NCI-H146 (cell line): ENCODE measurements around the gene GATAD2B.
"Not testable (repeated sequence)": the region's sequence is repeated elsewhere in the genome, so short reads cannot be mapped to it uniquely, and the experiment has no call there.

Source experiments
- DNase-seq: peaks from one replicate; lab custom pipeline; 2025; lab: John Stamatoyannopoulos, UW

GATAD2B gene

GRCh38 chr1:153778051-153778823 is 144.5 kb downstream of the GATAD2B start:
- DNase-seq = no peak

- no peak for DNase-seq
Observed at GRCh38 chr1:153777648-153778047, 145.1 kb downstream of the GATAD2B start.

- DNase-seq = no peak
Observed at GRCh38 chr1:153776845-153777370, 145.9 kb downstream of the GATAD2B start.

- DNase-seq = no peak
Observed at GRCh38 chr1:153776352-153776751, 146.4 kb downstream of the GATAD2B start.

DNA sequence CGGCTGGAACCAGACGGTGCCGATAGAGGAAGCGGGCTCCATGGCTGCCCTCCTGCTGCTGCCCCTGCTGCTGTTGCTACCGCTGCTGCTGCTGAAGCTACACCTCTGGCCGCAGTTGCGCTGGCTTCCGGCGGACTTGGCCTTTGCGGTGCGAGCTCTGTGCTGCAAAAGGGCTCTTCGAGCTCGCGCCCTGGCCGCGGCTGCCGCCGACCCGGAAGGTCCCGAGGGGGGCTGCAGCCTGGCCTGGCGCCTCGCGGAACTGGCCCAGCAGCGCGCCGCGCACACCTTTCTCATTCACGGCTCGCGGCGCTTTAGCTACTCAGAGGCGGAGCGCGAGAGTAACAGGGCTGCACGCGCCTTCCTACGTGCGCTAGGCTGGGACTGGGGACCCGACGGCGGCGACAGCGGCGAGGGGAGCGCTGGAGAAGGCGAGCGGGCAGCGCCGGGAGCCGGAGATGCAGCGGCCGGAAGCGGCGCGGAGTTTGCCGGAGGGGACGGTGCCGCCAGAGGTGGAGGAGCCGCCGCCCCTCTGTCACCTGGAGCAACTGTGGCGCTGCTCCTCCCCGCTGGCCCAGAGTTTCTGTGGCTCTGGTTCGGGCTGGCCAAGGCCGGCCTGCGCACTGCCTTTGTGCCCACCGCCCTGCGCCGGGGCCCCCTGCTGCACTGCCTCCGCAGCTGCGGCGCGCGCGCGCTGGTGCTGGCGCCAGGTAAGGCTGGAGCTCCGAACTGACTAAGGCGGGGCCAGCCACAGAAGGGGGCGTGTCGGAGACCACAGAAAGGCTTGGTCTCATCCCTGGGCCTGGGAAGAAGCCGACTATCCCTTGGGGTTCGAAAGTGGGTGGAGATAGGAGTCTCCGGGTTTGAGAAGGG is 147.1 kb downstream of the GATAD2B start:
- DNase-seq = peak; percentile 91

DNA sequence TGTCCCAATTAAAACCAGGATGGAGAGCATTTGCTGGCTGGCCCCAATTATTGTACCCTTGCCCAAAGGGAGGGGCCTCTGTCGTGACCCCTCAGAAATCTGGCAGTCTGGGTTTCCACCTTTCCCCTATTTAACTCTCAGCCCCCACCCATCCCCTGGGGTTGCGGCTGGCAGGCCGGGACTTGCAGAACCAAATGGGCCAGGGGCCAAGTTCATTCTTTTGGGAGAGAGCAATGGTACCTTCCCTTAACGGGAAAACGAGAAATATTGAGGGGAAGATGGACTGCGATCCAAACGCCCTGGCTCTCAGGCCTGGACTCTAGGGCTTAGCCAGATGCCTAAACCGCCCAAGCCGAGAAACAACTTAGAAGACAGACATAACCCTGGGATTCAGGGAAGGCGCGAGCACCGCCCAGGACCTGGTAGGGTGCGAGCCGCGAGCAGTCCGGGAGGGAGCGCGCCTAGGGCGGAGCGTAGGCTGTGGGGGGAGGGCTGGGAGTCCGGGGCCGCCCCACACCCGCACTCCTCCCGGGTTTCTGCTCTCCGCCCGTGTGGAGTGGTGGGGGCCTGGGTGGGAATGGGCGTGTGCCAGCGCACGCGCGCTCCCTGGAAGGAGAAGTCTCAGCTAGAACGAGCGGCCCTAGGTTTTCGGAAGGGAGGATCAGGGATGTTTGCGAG is 147.9 kb downstream of the GATAD2B start, which contains the start of gene SLC27A3:
SLC27A3 (plus strand) TSS at position 628 of the 678 bp plus-strand sequence. CDS start 91 bp downstream, outside the sequence.
- DNase-seq = peak; percentile 79

DNA sequence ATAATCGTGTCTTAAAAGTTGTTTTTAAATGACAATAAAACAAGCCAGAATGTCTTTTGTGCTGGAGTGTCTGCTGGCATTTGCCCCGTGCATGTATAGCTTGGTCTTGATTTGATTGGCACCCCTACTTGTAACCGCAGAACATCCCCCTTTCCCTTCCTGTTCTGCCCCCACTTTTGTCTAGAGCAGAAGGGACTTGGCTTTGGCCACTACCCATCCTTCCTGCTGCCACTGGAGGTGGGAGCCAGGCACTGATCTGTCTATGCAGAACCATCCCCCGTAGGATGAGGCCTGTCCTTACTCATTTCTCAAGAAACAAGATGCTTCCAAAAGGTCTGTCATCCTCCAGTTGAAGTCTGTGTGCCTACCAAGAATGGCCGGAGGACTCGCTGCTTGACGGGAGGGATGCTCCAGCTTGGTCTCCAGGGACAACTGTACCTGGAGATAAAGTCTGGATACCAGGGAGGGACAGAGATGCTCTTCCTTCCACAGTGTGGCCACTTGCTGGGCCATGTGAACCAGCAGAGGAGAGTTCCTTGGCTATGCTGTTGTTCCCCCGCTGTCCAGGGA is 148.7 kb downstream of the GATAD2B start:
- DNase-seq = no peak

DNA sequence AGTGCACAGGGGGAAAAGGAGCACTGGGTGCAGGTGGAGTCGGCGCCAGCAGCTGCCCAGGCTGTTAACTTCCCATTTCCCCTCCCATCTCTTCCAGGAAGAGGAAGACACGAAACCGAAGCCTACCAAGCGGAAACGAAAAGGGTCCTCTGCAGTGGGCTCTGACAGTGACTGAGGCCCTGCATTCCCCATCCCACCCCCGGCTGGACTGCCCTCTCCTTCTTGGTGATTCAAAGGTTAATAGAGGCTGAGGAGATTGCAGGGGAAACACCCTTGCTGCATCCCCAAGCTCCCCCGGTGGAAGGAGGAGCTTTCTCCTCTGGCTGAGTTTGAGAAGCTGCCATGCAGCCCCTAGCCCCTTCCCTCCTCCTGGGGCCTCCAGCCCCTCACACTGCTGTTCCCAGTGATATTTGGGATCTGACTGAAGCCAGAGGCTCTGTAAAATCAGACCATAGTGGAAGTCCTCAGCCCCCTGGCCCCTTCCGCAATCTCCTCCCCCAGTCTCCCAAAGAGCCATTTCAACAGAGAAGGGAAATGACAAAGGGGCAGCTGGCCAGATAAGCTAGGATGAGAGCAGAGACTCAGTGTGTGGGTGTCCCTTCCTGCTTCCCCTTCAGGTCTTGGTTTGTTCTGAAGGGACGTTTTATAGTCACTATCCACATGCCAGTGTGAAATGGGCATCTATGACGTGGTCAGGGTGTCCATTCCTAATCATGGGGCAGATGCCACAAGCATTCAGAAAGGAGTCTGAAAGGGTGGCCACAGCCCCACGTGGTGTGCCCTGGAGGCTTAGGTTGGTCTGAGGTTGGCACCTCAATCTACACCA is 149.5 kb downstream of the GATAD2B start:
- no peak for DNase-seq

DNA sequence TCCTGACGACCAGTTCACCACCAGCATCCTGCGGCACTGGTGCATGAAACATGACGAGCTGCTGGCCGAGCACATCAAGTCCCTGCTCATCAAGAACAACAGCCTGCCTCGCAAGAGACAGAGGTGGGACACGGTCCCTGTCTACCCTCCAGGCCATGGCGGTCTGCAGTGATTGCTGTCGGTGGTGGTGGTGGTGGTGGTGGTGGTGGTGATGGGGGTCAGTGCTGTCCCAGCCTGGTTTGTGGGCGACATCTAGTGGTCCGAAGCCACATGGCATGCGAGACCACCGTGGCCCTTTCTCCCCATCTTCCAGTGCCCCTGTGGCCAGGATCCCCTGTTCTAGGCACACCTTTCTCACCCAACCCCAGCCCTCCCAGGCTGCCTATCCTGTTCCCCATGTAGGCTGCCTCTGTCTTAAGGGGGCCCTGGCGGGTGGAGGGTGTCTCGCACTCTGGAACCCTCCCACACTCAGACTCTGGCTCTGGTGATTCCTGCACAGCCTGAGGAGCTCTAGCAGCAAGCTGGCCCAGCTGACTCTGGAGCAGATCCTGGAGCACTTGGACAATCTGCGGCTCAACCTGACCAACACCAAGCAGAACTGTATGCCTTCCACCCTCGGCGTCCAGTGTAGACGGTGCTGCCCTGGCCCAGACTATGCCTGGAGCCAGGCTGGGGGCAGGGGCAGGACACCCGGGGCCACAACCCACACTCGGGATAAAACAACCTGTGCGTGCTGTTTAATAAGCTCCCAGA is 150.8 kb downstream of the GATAD2B start:
- no peak for DNase-seq

DNA sequence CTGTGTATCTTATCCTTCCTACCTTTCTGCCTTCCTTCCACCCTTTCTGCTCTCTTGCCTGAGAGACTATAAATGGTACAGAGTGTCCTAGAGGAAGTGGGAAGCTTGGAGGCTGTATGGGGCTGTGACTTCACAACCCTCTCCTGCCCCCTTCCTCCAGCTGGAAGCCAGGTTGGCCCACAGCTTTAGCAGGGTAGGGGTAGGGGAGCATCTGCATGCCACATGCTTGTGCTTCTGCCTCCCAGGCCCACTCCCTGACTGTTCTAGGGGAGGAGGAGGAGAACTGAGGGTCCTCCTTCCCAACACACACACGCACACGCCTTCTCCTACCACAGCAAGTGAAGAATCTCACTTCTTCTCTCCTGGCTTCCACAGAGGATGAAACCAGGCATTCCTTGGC is 151.5 kb downstream of the GATAD2B start:
- no peak for DNase-seq

- no peak for DNase-seq
Observed at GRCh38 chr1:153770797-153771196, 152.0 kb downstream of the GATAD2B start.

DNA sequence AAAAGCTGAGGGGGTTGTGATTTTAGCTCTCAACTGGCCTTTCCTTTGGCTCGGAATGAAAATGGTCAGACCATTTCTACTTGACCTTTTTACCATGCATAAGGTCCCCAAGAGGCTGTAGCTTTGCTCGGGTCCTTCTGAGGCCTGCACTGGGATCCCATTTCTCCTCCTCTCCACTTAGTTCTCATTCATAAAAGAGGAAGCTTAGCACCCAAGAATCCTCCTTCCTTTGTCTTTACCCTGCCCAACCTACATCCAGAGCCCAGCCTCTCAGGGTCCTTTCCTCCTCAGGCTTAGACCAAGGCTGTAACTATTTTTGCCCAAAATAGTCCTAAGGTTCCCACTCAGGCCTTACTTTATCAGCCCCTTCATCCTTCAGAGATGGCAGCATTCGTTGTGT is 153.6 kb downstream of the GATAD2B start:
- no peak for DNase-seq

GRCh38 chr1:153768316-153769181 is 154.2 kb downstream of the GATAD2B start:
- DNase-seq = no peak

DNA sequence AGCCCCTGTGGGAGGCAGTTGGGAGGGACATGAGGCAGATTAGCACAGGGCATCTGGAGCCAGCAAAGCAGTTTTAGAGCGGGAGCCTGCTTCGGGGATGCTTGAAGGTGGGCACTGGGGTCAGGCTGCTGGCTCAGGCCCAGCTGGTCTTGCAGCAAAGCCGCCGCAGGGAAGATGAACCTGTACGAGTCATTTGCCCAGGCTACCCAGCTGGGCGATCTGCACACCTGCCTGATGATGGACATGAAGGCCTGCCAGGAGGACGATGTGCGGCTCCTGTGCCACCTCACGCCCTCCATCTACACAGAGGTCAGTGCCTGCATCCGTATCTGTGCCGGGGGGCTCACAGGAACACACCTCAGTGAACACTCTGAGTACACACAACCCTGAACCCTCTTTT is 155.3 kb downstream of the GATAD2B start:
- DNase-seq = no peak

- not testable (repeated sequence) for DNase-seq
Observed at GRCh38 chr1:153766663-153767062, 156.1 kb downstream of the GATAD2B start.

DNA sequence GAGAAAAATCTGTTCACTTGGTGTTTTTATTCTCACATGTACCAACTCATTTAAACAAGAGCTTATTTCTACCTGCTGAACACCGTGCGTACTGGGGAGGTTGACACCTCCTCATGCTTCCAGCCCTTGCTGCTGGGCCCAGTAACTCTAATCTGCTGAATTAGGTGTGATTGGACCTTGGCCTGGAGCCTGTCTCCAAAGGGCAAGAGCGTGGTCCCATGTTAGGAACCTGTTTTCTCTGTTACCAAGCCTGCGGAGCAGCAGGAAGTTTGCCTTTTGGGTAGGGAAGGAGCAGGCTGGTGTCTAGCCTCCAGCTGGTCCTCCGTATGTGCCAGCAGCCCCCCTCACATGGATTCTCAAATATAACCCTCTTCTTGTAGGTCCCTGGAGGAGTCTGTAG is 158.5 kb downstream of the GATAD2B start:
- DNase-seq = no peak

- DNase-seq = no peak
Observed at GRCh38 chr1:153763365-153764225, 159.2 kb downstream of the GATAD2B start.

DNA sequence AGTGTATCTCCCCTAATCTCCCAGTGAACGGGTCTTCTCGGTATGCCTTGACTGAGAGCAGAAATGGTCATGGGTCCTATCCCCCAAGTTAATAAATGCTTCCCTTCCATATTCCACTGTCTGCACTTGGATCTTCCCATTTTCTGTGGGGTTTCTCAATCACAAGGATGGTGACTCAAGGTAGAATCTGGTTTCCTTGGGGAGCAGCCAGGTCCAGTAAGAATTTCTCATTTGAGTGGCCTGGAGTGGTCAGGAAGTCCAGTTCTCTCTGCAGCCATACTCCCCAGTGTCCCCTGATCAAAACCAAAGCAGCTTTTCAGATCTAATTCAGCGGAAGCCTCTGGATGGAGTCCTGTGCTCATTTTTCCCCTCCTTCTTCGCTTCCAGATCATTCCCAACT is 162.3 kb downstream of the GATAD2B start:
- no peak for DNase-seq
